ENCODE data around the gene RPLP1.

The RPLP1 gene

DNA sequence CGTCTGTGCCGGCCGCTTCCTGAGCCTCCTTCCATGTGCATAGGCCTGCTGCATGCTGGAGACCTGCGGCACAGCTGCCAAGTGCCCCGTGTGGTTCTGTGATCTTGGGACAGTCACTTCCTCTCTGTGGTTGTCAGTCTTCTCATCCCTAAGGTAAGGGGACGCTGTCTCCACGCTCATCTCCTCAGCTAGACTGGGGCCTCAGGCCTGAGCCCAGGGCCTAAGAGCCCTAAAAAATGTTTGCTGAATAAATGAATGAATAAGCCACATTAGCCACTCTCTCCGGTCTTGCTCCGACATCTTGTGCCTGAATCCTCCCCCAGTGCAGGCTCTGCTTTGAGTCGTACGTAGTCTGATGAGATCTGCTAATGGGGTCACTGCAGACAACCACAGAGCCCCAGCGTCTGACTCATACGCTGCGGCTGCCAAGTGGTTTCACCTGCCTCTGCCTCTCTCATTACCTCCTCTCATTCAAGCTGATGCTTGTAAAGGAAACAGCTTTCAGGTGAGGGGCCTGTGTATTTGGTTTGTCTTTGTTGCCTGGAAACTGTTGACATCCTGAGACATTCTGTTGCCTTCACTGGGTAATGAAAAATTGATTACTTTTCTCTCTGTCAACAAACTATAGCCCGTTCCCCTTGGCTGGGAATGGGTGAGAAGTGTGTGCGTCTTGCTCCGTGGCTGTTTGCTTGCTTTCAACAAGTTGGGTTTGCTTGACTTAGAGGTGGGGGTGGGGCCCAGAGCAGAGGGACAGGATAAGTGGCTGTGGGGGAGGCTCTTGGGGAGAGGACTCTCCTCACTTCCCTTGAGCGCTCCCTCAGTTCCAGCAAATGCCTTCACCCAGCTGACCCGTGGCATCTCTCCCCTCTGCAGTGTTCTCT, 15.9 kb downstream of the RPLP1 start:
- in situ Hi-C loops (cut with MboI; ENCODE audit: low sequenced_read_pairs), result no loop called here

GRCh38 chr15:69469467-69470201, 17.0 kb downstream of the RPLP1 start:
- in situ Hi-C loops (cut with MboI; ENCODE audit: low sequenced_read_pairs), result no loop called here

GRCh38 chr15:69472046-69472445, 19.4 kb downstream of the RPLP1 start:
- in situ Hi-C loops (cut with MboI; ENCODE audit: low sequenced_read_pairs), result no loop called here

- in situ Hi-C loops (cut with MboI; ENCODE audit: low sequenced_read_pairs), result no loop called here
Observed at GRCh38 chr15:69472562-69472961, 19.9 kb downstream of the RPLP1 start.

- in situ Hi-C loops (cut with MboI; ENCODE audit: low sequenced_read_pairs), result no loop called here
Observed at GRCh38 chr15:69474291-69474690, 21.7 kb downstream of the RPLP1 start.

GRCh38 chr15:69474846-69475455, 22.3 kb downstream of the RPLP1 start:
- in situ Hi-C loops (cut with MboI; ENCODE audit: low sequenced_read_pairs), result no loop called here

DNA sequence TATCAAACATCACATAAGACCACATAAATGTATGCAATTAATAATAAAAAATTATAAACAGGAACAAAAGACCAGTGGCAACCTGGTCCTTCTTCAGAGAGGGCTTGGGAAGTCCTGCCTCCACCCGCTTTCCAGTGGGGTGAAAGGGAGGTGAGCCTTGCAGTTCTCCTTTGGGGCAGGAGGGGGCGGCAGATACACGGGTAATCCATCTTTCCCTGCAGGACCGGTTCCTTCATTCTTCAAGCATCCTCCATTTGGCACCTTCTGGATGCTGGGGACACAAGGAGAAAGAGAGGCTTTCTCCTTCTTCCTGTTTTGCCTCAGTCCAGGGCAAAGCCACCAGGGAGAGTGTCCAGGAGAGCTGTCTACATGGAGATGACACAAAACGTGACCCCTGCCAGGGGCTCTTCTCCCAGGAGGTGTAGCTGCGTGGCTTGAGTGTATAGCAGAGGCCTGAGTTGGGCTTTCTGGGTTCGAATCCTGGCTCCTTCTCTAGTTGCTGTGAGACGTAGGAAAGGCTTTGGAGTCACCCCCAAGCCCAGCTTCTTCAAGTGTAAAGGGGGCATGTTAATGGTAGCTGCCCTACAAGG, 23.2 kb downstream of the RPLP1 start:
- in situ Hi-C loops (cut with MboI; ENCODE audit: low sequenced_read_pairs), result no loop called here

- in situ Hi-C loops (cut with MboI; ENCODE audit: low sequenced_read_pairs), result no loop called here
Observed at GRCh38 chr15:69476704-69477473, 24.3 kb downstream of the RPLP1 start.

- in situ Hi-C loops (cut with MboI; ENCODE audit: low sequenced_read_pairs), result no loop called here
Observed at GRCh38 chr15:69478259-69478781, 25.7 kb downstream of the RPLP1 start.

GRCh38 chr15:69479081-69479480, 26.5 kb downstream of the RPLP1 start:
- in situ Hi-C loops (cut with MboI; ENCODE audit: low sequenced_read_pairs), result no loop called here

DNA sequence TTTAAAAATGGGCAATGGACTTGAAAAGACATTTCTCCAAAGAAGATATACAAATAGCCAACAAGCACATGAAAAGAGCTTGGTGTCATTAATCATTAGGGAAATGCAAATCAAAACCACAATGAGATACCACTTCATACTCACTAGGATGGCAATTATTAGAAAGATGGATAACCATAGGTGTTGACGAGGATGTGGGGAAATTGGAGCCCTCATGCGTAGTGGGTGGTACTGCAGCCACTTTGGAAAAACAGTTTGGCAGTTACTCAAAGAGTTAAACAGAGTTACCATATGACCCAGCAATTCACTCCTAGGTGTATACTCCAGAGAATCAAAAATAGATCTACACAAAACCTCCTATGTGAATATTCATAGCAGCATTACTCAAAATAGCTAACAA, 27.4 kb downstream of the RPLP1 start:
- in situ Hi-C loops (cut with MboI; ENCODE audit: low sequenced_read_pairs), result no loop called here

- in situ Hi-C loops (cut with MboI; ENCODE audit: low sequenced_read_pairs), result no loop called here
Observed at GRCh38 chr15:69480932-69481331, 28.3 kb downstream of the RPLP1 start.

- in situ Hi-C loops (cut with MboI; ENCODE audit: low sequenced_read_pairs), result no loop called here
Observed at GRCh38 chr15:69482686-69483256, 30.2 kb downstream of the RPLP1 start.

DNA sequence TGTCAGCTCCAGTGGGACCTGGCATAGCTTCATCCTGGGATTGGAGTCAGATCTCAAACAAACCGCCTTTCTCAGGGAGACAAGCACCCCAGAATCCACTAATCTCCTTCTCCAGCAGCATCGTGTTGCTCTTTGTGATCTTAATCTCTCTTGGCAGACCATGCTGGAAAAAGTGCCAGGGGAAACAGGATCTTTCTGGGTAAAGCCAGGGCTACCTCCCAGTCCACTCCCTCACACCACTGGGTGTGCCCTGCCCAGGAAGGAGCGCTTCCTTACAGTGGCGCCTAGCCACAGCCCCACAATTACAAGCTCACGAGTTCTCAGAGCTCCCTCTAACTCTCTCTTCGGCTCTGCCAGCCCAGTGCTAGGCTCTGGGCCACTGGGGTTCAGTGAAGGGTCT, 32.2 kb downstream of the RPLP1 start:
- in situ Hi-C loops (cut with MboI; ENCODE audit: low sequenced_read_pairs), result no loop called here

GRCh38 chr15:69486481-69487110, 34.0 kb downstream of the RPLP1 start:
- in situ Hi-C loops (cut with MboI; ENCODE audit: low sequenced_read_pairs), result no loop called here

DNA sequence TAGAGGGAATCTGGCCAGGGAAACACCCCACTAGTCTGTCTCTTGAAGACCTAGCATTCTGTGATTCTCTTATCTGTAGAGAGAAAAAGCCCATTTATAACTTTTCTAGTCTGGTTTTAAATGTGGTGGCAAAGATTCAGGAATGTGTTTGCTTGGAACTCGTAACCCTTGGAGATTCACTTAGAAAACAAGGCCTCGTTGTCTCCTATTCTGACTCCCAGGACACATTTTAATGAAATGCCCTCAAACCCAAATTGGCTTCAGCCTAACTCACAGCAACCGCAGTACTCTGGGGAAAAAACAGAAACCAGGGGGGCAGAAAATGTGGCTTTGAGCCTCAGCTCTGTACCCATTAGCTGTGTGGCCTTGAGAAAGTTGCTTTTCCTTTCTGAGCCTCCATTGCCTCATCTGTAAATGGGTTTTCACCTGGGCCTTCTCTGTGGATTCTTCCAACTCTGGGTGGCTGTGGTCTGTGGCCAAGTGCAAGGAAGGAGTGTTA, 36.5 kb downstream of the RPLP1 start:
- in situ Hi-C loops (cut with MboI; ENCODE audit: low sequenced_read_pairs), result no loop called here

DNA sequence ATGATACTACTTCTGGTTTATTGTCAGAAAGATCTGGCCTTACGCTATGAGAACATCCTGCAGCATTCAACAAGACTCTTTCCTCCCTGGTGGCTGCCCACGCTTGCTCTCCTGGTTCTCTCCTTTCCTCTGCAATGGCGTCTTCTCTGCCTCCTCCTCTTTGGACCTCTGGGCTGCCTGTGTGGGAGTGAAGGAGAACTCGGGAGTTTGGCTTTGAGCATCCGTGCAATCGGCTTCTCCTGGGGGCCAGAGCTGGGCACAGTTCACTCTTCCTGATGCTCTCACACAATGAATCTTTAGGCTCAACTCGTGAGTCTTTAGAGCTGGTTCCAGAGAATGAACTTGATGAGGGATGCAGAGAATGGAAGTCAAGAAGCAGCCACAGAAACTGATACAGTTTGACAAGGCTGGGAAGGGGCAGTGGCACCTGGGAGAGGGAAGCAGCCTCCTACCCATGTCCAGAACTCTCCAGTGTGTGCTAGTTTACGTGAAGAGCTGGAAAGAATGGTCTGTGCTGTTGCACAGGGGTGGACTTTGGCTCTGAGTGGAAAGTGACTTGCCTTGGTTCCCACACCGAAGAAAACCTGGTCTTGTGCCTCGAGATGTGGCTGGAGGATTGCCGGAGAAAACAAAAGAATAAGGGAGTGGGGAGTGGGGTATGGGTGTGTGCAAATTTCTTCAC, 37.9 kb downstream of the RPLP1 start:
- in situ Hi-C loops (cut with MboI; ENCODE audit: low sequenced_read_pairs), result no loop called here

DNA sequence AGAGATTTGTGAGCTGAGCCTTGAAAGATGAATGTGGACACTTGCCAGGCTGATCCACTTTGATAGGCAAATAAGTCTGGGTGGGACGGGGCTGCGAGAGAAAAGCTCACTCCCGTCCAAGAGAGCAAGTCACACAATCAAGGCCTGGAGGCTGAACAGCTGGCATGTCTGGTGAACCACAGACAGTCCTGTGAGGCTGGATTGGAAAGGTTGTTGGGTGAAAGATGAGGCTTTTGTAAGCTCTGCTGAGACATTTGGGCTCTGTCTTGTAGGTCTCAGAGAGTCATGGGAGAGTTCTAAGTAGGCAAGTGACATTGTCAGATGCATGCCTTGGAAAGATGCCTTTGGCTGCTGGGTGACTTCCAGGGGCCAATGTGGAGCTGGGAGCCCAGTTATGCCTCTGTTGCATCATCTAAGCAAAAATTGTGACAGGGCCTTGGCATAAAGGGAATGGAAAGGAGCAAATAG, 38.5 kb downstream of the RPLP1 start:
- in situ Hi-C loops (cut with MboI; ENCODE audit: low sequenced_read_pairs), result no loop called here

DNA sequence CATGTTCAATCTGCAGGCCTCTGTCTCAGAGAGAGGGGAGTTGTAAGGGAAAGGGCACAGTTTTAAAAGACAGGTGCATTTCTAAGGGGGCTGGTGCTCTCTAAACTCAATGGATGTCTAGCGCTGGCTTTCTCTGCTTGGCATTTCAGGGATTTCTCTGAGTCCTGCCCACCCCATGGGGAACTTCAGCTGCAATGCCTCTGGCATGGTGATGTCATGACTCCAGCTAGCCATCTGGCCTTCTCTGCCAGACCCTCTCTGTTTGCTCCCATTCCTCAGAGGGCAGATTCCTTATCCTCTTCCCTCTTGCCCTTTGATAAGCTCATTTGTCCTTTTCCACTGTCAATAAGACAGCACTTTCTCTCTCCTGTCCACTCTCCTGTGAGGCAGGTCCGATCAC, 40.8 kb downstream of the RPLP1 start:
- in situ Hi-C loops (cut with MboI; ENCODE audit: low sequenced_read_pairs), result no loop called here

Data from HL-60/S4 (cell line).